G401.6 (cell line): ENCODE measurements around the gene TMEM234.
"Not testable (repeated sequence)": the region's sequence is repeated elsewhere in the genome, so short reads cannot be mapped to it uniquely, and the experiment has no call there.

Experiments
- FAIRE-seq: peaks from 2 replicates; lab custom pipeline; 2012; peaks lifted over from hg19 to GRCh38; lab: Jason Lieb, UNC

TMEM234 gene

GRCh38 chr1:32221980-32222755 lies at the start of gene TMEM234, which contains the start of gene EIF3I:
TMEM234 (minus strand) TSS chr1:32222353; CDS start chr1:32222322, 31 bp downstream.
EIF3I (plus strand) TSS chr1:32222407; CDS start chr1:32222442, 35 bp downstream.
- peak; percentile 57 for FAIRE-seq

GRCh38 chr1:32269744-32270143 lies 47.6 kb upstream of the TMEM234 start:
- no peak for FAIRE-seq

GRCh38 chr1:32266921-32267591 lies 44.9 kb upstream of the TMEM234 start:
- no peak for FAIRE-seq

- no peak for FAIRE-seq
Observed at GRCh38 chr1:32265846-32266245, 43.7 kb upstream of the TMEM234 start.

GRCh38 chr1:32263744-32264143 lies 41.6 kb upstream of the TMEM234 start:
- FAIRE-seq = no peak

GRCh38 chr1:32263236-32263593 lies 41.1 kb upstream of the TMEM234 start:
- FAIRE-seq = not testable (repeated sequence)

- FAIRE-seq = no peak
Observed at GRCh38 chr1:32257227-32257508, 35.0 kb upstream of the TMEM234 start.

GRCh38 chr1:32256473-32257226 lies 34.5 kb upstream of the TMEM234 start:
- FAIRE-seq = no peak

- no peak for FAIRE-seq
Observed at GRCh38 chr1:32255072-32256071, 33.2 kb upstream of the TMEM234 start.

GRCh38 chr1:32250893-32251716 lies 29.0 kb upstream of the TMEM234 start, which contains the start of gene LCK:
LCK (plus strand) TSS chr1:32251265; CDS start chr1:32274330, 23,065 bp downstream.
- no peak for FAIRE-seq

GRCh38 chr1:32249831-32250525 lies 27.8 kb upstream of the TMEM234 start:
- FAIRE-seq = no peak

- FAIRE-seq = no peak
Observed at GRCh38 chr1:32247983-32248889, 26.1 kb upstream of the TMEM234 start.

- FAIRE-seq = no peak
Observed at GRCh38 chr1:32247452-32247851, 25.3 kb upstream of the TMEM234 start.

GRCh38 chr1:32246888-32247273 lies 24.7 kb upstream of the TMEM234 start, which contains the start of gene FAM167B:
FAM167B (plus strand) TSS chr1:32247222; CDS start chr1:32247422, 200 bp downstream.
- no peak for FAIRE-seq

- no peak for FAIRE-seq
Observed at GRCh38 chr1:32242341-32242851, 20.2 kb upstream of the TMEM234 start.

- no peak for FAIRE-seq
Observed at GRCh38 chr1:32241001-32241763, 19.0 kb upstream of the TMEM234 start.

- no peak for FAIRE-seq
Observed at GRCh38 chr1:32240140-32240951, 18.2 kb upstream of the TMEM234 start.
